ENCODE data around the gene KIAA1958.

The KIAA1958 gene

GRCh38 chr9:112605518-112605917 is 118.9 kb downstream of the KIAA1958 start:
- no peak for DNase-seq (ENCODE audit: low read depth in 2 of 2)

DNA sequence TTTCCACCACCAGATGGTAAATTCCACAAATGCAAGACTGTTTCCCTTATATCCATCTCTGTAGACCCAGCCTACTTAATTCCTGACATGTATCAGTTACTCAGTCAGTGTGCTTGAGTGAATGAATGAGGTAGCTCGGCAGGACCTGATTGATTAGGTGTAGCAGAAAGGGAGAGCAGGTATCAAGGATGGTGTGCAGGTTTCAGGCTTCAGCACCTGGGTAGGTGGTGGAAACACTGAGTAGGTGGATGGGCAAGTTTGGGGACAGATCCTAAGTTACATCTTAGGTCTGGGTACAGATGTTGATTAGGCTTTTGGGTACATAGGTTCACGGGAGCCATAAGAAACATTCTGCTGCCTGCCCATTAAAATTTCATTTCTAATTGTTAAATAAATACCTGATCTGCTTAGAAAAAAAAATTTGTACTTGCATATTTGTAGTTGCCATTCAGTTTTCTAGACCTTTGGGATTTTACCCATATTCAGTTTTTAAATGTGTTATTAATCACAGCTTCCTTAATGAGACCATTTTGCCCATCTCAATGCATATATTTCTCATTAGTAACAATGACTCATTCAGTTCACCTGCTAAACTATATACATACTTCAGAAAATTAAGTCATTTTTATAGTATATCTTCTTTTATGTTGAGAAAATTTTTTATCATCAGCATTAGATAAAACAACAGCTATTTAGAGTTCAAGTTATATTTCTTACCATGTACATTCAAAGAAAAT is 119.5 kb downstream of the KIAA1958 start:
- no peak for DNase-seq (ENCODE audit: low read depth in 2 of 2)

GRCh38 chr9:112608851-112609250 is 122.2 kb downstream of the KIAA1958 start:
- DNase-seq (ENCODE audit: low read depth in 2 of 2) = no peak

- no peak for DNase-seq (ENCODE audit: low read depth in 2 of 2)
Observed at GRCh38 chr9:112615584-112616266, 129.1 kb downstream of the KIAA1958 start.

GRCh38 chr9:112617371-112617770 is 130.7 kb downstream of the KIAA1958 start:
- no peak for DNase-seq (ENCODE audit: low read depth in 2 of 2)

GRCh38 chr9:112618385-112619009 is 131.9 kb downstream of the KIAA1958 start:
- no peak for DNase-seq (ENCODE audit: low read depth in 2 of 2)

DNA sequence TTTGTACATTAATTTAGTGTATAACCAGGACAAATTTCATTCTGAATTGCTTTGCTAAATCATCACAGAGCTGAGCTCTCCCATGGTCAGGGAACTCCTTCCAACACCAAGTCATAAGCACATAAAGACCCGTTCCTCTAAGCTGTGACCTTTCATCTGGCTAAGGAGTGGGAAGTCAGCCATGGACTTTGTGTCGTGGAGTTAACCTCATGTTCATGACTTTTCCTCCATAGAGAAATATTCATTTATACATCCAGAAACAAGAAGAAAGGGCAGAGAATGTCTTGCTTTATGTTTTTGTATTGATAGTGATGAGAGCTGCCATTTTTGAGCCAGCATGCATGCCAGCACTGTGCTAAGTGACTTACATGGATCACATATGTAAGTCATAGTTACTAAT is 133.8 kb downstream of the KIAA1958 start:
- no peak for DNase-seq (ENCODE audit: low read depth in 2 of 2)

DNA sequence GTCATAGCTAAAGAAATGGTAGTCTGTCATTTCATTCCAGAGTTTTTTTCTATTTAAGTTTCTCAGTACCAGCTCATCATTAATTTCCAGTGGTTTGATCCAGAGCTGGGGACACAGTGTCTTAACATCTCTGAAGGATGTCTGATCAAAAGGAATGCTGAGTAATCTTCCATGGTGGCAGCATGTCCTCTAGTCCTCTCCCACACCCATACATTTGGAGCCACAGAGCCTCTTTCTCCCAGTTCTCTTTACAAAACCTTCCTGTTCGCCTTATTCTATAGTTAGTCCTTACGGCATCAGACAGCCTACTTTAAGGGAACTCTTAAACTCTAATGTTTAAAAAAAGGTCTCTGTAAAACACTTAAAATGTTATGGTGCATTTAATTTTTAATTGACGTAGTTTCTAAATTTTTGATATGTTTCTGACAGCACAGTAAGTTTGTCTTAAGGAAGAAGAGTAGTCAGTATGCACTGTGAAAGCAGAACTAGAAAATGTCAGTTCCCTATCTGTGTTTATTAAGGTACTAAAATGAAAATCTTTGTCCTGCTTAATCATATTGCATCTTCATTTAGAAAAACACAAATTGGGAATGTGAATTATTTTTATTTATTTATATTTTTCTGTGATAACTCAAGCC is 134.5 kb downstream of the KIAA1958 start:
- no peak for DNase-seq (ENCODE audit: low read depth in 2 of 2)

DNA sequence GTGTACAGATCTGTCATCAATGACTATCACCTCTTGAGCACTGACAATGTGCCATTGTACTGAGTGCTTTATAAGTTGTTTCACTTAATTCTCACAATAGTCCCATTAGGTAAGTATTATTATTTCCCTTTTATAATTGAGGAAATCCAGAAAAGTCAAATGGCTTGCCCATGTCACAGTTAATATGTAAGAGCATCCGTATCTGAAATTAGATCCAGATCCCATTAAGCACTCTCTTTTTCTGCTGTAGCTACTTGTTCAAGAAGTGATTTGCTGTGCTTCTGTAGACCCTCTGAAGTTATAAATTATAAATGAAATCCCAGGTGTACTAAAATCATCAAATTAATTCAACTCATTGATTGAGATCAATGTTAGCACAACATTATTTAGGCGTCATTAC is 136.6 kb downstream of the KIAA1958 start:
- no peak for DNase-seq (ENCODE audit: low read depth in 2 of 2)

DNA sequence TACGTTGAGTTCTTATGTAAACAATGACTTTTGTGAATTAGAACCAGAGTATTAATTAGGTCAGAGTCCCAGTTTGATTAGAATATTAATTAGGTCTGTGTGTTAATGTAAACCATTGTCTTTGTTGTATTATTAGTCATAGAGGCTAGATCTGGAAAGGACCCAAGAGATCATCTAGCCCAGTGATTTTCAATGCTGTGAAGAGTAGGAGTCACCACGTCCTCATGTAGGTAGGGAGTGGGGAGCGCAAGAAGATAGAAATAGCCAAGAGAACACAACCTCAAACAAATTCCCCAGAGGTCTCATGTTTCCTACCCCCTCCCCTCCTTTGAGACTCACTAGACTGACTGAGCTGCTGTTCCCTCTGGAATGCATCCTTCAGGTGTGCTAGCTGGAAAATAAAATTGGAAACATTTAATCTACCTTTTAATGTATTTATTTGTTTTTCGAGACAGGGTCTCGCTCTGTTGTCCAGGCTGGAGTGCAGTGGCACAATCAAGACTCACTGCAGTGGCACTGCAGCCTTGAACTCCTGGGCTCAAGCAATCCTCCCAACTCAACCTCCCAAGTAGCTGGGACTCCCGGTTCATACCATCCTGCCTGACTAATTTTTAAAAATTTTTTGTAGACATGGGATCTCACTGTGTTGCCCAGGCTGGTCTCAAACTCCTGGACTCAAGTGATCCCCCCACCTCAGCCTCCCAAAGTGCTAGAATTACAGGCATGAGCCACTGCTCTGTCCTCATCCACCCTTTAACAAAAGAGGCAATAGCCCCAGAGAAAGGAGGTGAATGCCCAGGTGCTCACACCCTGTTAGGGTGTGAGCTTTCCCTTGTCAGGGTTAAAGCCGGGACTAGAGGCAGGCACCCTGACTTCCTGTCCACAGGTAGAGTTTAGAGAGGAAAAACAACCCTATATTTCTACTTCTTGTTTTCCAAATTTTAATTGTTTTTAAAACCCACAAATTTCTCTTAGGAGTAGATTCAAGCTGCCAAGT is 138.4 kb downstream of the KIAA1958 start:
- no peak for DNase-seq (ENCODE audit: low read depth in 2 of 2)

DNA sequence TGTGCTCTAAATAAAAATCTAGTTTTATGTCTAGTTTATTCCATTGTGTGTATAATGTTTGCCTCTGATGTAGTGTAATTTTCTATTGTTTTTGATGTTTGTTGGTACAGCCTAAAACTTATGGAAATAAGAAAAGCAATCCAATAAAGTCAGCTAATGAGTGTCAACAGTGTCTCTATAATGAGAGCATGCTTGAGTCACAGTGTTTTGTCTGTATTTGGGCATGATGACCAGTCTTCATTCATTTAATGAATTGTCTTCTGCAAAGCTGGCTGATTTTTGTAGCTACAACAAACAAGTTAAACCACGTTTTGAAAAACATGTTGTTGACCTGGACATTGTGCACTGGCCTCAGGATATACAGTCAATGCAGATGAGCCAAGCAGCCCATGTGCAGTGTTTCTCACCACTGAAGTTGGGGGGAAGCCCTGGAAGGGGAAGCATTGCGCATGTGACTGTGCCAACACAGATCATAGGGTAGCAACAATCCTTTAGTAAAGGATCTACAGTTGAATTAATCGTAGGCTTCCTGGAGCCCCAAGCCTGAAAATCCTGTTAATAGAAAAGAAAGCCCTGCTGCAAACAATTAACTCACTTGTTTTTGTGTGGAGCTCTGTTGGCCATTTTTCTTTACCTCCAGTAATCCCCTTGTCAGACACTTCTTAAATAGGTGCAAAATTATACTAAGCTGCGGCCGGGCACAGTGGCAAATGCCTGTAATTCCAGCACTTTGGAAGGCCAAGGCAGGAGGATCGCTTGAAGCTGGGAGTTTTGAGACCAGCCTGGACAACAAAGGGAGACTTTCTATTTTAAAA is 143.3 kb downstream of the KIAA1958 start:
- DNase-seq (ENCODE audit: low read depth in 2 of 2) = no peak

DNA sequence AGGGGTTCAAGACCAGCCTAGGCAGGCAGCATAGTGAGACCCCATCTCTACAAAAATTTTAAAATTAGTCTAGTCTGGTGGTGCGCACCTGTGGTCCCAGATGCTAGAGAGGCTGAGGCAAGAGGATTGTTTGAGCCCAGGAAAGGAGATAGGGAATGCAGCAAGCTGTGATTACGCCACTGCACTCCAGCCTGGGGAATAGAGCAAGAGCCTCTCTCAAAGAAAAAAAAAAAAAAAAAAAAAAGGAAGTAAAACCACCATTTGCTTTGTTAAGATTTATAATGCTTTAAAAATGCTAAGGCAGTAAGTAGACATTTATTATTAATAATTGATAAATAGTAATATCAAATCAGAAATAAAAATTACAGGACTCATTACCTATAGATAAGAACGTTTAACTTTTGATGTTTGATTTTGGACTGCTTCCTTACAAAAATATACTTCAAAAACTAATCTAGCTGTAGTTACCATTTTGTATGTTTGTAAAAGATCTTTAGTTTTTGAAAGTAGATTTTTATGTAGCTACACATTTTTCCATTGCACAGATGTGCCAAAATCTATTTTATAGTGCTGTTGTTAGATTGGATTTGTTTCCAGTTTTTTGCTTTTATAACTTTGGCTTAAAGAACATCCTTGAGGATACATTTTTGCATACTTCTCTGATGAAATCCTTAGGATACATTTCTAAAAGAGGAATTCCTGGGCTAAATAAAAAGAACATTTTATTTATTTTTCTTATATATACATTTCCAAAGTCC is 144.9 kb downstream of the KIAA1958 start:
- DNase-seq (ENCODE audit: low read depth in 2 of 2) = no peak

DNA sequence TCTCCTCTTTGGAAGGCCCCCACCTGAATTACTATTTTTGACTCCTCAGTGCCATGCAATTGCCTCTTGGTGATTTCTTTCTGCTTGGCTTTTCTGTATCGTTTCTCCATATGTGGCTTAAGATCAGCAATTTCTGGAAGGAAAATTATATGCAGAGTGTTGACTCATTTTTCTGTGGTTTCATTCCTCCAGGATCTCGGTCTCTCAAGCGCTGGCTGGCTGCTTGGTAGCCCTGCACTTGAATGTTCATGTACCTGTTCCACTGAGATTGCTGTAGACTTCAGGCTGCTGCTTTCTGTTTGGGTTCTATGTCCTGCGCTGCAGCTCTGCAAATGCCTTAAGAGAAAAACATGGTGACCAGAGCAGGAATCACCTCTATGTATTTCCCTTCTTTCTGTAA is 153.7 kb downstream of the KIAA1958 start:
- no peak for DNase-seq (ENCODE audit: low read depth in 2 of 2)

DNA sequence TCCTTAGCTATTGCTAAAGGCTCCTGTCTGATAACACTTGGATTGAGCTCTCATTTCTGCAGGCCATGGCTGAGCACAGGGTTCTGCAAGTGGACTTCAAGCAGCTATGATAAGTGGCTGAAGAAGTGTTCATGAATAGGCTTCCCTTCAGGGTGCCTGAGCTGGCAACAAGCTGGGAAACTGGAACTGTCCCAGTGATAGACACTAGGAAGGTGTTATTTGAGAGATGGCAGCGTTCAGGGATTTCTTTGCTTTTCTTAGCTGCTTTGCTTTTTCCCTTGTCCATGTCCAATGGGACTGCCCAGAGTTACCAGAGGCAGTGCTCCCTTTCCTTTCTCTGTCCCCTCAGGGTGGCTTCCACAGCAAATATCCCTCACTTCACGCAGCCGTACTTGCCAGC is 155.5 kb downstream of the KIAA1958 start:
- no peak for DNase-seq (ENCODE audit: low read depth in 2 of 2)

GRCh38 chr9:112647596-112647995 is 161.0 kb downstream of the KIAA1958 start:
- no peak for DNase-seq (ENCODE audit: low read depth in 2 of 2)

GRCh38 chr9:112648624-112649023 is 162.0 kb downstream of the KIAA1958 start:
- DNase-seq (ENCODE audit: low read depth in 2 of 2) = no peak

DNA sequence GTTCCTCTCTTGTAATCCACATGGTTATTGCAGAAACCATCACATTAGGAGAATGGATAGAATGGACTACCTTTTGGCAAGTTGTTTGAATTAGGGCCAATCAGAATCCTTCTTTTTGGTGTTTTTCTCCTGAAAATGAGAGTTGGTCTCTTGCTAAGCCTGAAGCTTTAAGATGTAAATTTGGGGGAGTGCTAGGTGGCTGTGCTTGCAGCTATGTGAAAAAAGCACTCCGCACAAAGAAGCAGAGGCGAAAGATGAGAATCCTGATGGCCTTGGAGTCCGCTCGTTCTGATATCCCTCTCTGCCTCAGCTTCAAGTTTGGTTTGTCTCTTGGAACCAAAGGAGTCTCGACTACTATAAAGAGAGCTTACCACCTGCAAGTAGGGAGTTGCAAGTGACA is 167.7 kb downstream of the KIAA1958 start:
- no peak for DNase-seq (ENCODE audit: low read depth in 2 of 2)

DNA sequence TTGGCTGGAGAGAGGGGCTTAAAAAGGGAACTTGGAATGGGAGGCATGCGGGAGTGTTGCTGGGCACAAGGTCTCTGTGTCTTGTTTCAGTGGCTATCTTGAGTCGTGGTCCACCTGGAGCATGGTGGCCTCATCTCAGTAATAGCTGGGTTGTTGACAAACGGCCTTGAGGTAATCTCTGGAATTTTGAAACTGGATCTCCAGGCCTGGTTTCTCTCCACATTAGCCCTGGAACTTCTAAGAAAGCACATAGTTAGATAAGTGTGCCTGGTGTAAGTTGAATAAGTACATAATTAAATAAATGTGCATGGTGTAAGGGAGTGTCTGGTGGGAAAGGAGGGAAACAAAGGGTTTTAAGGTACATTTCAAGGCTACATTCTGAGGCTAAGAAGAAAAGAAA is 169.0 kb downstream of the KIAA1958 start:
- no peak for DNase-seq (ENCODE audit: low read depth in 2 of 2)

GRCh38 chr9:112659906-112660305 is 173.3 kb downstream of the KIAA1958 start:
- no peak for DNase-seq (ENCODE audit: low read depth in 2 of 2)

DNA sequence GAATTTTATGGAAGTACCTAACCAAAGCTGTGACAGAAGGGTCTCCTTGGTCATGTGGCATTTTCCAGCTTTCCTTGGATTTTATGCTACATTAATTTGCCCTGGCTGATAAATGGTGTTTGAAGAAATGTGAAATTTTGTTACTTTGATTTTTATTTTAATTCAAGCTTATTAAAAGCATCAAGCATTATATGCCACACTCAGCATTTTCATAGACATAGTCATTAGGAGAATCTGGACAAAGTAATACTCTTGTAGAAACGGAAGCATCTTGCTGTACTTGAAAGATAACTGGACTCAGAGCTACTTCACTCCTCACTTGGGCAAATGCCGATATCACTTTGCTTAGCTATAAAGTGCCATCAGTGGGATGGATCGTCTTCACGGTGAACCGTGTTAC is 177.1 kb downstream of the KIAA1958 start:
- DNase-seq (ENCODE audit: low read depth in 2 of 2) = no peak
